H9 (cell line): Measurements from ENCODE around the gene BACH1. TPM values are rescaled to one million over a fixed set of nuclear protein-coding genes. Genes with fewer than 3 reads are reported as not detected.

Source experiments
- DNase-seq: peaks from one replicate; pipeline ENCODE4 v3.0.0-alpha.2; 2017
- H2AFZ ChIP-seq: one replicate; pipeline ENCODE4 v1.6.1; 2013; ENCODE audit warnings: mild to moderate bottlenecking, low read length, control low read depth, moderate library complexity
- H2AK5ac ChIP-seq: 2 replicates; pipeline ENCODE4 v1.6.1; 2013; ENCODE audit warnings: low read length, control low read depth, mixed read lengths; ENCODE audit not compliant: insufficient read length
- H2BK120ac ChIP-seq: one replicate; pipeline ENCODE4 v1.6.1; 2013; ENCODE audit warnings: low read depth, mild to moderate bottlenecking, low read length, control low read depth, inconsistent platforms; ENCODE audit not compliant: poor library complexity, severe bottlenecking
- H2BK12ac ChIP-seq: 2 replicates; pipeline ENCODE4 v1.6.1; 2013; ENCODE audit warnings: low read length, control low read depth, mixed read lengths, low read depth; ENCODE audit not compliant: insufficient read length
- H2BK15ac ChIP-seq: 2 replicates; pipeline ENCODE4 v1.6.1; 2013; ENCODE audit warnings: low read depth, low read length, control low read depth
- H2BK20ac ChIP-seq: one replicate; pipeline ENCODE4 v1.6.1; 2013; ENCODE audit warnings: low read depth, mild to moderate bottlenecking, low read length, control low read depth, inconsistent platforms; ENCODE audit not compliant: poor library complexity, severe bottlenecking
- H2BK5ac ChIP-seq: 2 replicates; pipeline ENCODE4 v1.6.1; 2013; ENCODE audit warnings: low read length, control low read depth, mixed read lengths; ENCODE audit not compliant: insufficient read length
- H3K14ac ChIP-seq: 2 replicates; pipeline ENCODE4 v1.6.1; 2013; ENCODE audit warnings: low read length, control low read depth; ENCODE audit not compliant: insufficient read depth
- H3K18ac ChIP-seq: 2 replicates; pipeline ENCODE4 v1.6.1; 2013; ENCODE audit warnings: low read depth, mild to moderate bottlenecking, mixed read lengths, low read length, control low read depth; ENCODE audit not compliant: insufficient read length
- H3K23ac ChIP-seq: 2 replicates; pipeline ENCODE4 v1.6.1; 2013; ENCODE audit warnings: low read length, control low read depth, mixed read lengths, low read depth; ENCODE audit not compliant: insufficient read length
- H3K23me2 ChIP-seq: 2 replicates; pipeline ENCODE4 v1.6.1; 2013; ENCODE audit warnings: low read depth, mild to moderate bottlenecking, mixed read lengths, low read length, control low read depth; ENCODE audit not compliant: insufficient read length, poor library complexity, severe bottlenecking
- H3K27ac ChIP-seq: 2 replicates; pipeline ENCODE4 v1.5.1; 2013; ENCODE audit warnings: low read length, control low read depth, mixed read lengths, low read depth; ENCODE audit not compliant: insufficient read length
- H3K27me3 ChIP-seq: 2 replicates; pipeline ENCODE4 v1.6.1; 2013; ENCODE audit warnings: low read length, control low read depth, inconsistent platforms; ENCODE audit not compliant: insufficient read depth
- H3K4ac ChIP-seq: 2 replicates; pipeline ENCODE4 v1.6.1; 2013; ENCODE audit warnings: low read depth, mild to moderate bottlenecking, control low read depth, inconsistent platforms, low read length, moderate library complexity
- H3K4me1 ChIP-seq: 2 replicates; pipeline ENCODE4 v1.6.1; 2013; ENCODE audit warnings: low read length, control low read depth, inconsistent platforms; ENCODE audit not compliant: insufficient read depth
- H3K4me2 ChIP-seq: 2 replicates; pipeline ENCODE4 v1.6.1; 2013; ENCODE audit warnings: low read length, control low read depth, mixed read lengths; ENCODE audit not compliant: insufficient read length, insufficient read depth
- H3K56ac ChIP-seq: 2 replicates; pipeline ENCODE4 v1.6.1; 2013; ENCODE audit warnings: low read depth, mild to moderate bottlenecking, mixed read lengths, low read length, control low read depth; ENCODE audit not compliant: insufficient read length
- H3K79me1 ChIP-seq: 2 replicates; pipeline ENCODE4 v1.6.1; 2013; ENCODE audit warnings: low read depth, mild to moderate bottlenecking, moderate library complexity, low read length, control low read depth, inconsistent platforms; ENCODE audit not compliant: insufficient read depth, poor library complexity, severe bottlenecking
- H3K79me2 ChIP-seq: 2 replicates; pipeline ENCODE4 v1.6.1; 2013; ENCODE audit warnings: low read length, control low read depth, inconsistent platforms; ENCODE audit not compliant: insufficient read depth
- H3K9ac ChIP-seq: 2 replicates; pipeline ENCODE4 v1.6.1; 2013; ENCODE audit warnings: low read length, control low read depth, mixed read lengths; ENCODE audit not compliant: insufficient read length; ENCODE audit errors: extremely low read depth
- H3K9me3 ChIP-seq: one replicate; pipeline ENCODE4 v1.6.1; 2013; ENCODE audit warnings: low read depth, low read length, inconsistent platforms; ENCODE audit not compliant: control insufficient read depth
- H3T11ph ChIP-seq: one replicate; pipeline ENCODE4 v1.6.1; 2013; ENCODE audit warnings: mild to moderate bottlenecking, low read length, control low read depth, inconsistent platforms
- H4K20me1 ChIP-seq: one replicate; pipeline ENCODE4 v1.6.1; 2013; ENCODE audit not compliant: control insufficient read depth, insufficient read length, insufficient read depth
- H4K5ac ChIP-seq: 2 replicates; pipeline ENCODE4 v1.6.1; 2013; ENCODE audit warnings: low read depth, mild to moderate bottlenecking, mixed read lengths, low read length, control low read depth; ENCODE audit not compliant: insufficient read length
- H4K8ac ChIP-seq: replicated peaks from 2 replicates; pipeline ENCODE4 v1.6.1; 2013; ENCODE audit warnings: low read length, control low read depth, mixed read lengths, low read depth; ENCODE audit not compliant: insufficient read length
- H4K91ac ChIP-seq: 2 replicates; pipeline ENCODE4 v1.6.1; 2013; ENCODE audit warnings: low read depth, mild to moderate bottlenecking, moderate library complexity, mixed read lengths, low read length, control low read depth; ENCODE audit not compliant: insufficient read length
- H3K27ac Mint-ChIP-seq, 3 experiments: 2 replicates in 2 of 3; 3 replicates in 1 of 3; pipeline ENCODE4 v1.8.0; 2020 to 2021; ENCODE audit warnings: mixed read lengths in 3 of 3, mild to moderate bottlenecking in 1 of 3, moderate library complexity in 1 of 3
- H3K27me3 Mint-ChIP-seq: 2 replicates; pipeline ENCODE4 v1.8.0; 2021; ENCODE audit warnings: low read depth, mild to moderate bottlenecking, moderate library complexity, mixed read lengths
- H3K36me3 Mint-ChIP-seq, 3 experiments: 2 replicates in 2 of 3; 3 replicates in 1 of 3; pipeline ENCODE4 v1.8.0; 2020 to 2021; ENCODE audit warnings: low read depth in 3 of 3, mixed read lengths in 3 of 3; ENCODE audit not compliant: insufficient read depth in 1 of 3
- H3K4me1 Mint-ChIP-seq, 2 experiments: 2 replicates each; pipeline ENCODE4 v1.8.0; 2020; ENCODE audit warnings: mixed read lengths in 2 of 2
- H3K4me3 Mint-ChIP-seq, 2 experiments: 2 replicates in 1 of 2; 3 replicates in 1 of 2; pipeline ENCODE4 v1.8.0; 2020 to 2021; ENCODE audit warnings: mild to moderate bottlenecking in 2 of 2, mixed read lengths in 2 of 2, moderate library complexity in 1 of 2
- H3K9me3 Mint-ChIP-seq, 2 experiments: 2 replicates in 1 of 2; 3 replicates in 1 of 2; pipeline ENCODE4 v1.8.0; 2020; ENCODE audit warnings: mild to moderate bottlenecking in 2 of 2, mixed read lengths in 2 of 2, moderate library complexity in 1 of 2
- CTCF ChIP-seq: fragments of 200-600 bp; sonication (generic); conservative IDR thresholded peaks from 3 replicates; pipeline ENCODE4 v1.8.0; 2021; ENCODE audit warnings: antibody characterized with exemption, mild to moderate bottlenecking
- WGBS: extraction: QIAGEN DNeasy Blood & Tissue Kit; methylation state at CpG from one replicate; pipeline ENCODE4 v1.1.7; 2013; ENCODE audit warnings: missing lambda C conversion rate, low lambda C conversion rate, mixed read lengths; ENCODE audit not compliant: insufficient read length; ENCODE audit errors: extremely low coverage; 5-methylcytosine and 5-hydroxymethylcytosine counted together
- total RNA-seq: library from RNA; stranded (reverse); gene quantifications from 2 replicates; pipeline ENCODE4 v1.2.1, GENCODE V29; 2021

Gene BACH1
- total RNA-seq, 1 experiment from 2014 or later, result 42.4 TPM

- Histone ChIP-seq H3K56ac (no peak overlapping the region), H3K27ac (no peak overlapping the region), H3K9ac (no peak overlapping the region), H4K8ac (no peak overlapping the region), H3K18ac (no peak overlapping the region), H2BK12ac (no peak overlapping the region), H2BK120ac (no peak overlapping the region), H3K23me2 (no peaks in the 10 kb centered on the region), H3K14ac (no peak overlapping the region), H4K91ac (no peak overlapping the region), H3K79me1 (no peaks in the 10 kb centered on the region), H2BK5ac (no peak overlapping the region), H3K9me3 (no peaks in the 10 kb centered on the region), H2BK15ac (no peak overlapping the region), H4K20me1 (no peaks in the 10 kb centered on the region), H3K4me1 (no peaks in the 10 kb centered on the region), H3T11ph (no peak overlapping the region), H4K5ac (no peak overlapping the region), H3K23ac (no peak overlapping the region), H3K79me2 (no peaks in the 10 kb centered on the region), H3K27me3 (no peaks in the 10 kb centered on the region), H3K4ac (no peak overlapping the region), H2AK5ac (no peak overlapping the region), H2BK20ac (no peak overlapping the region), H2AFZ (no peak overlapping the region), H3K4me2 (no peak overlapping the region)
- no CpG with 5 or more reads among the region's 4 CpGs for WGBS
- H3K4me3 Mint-ChIP-seq, result no peak overlapping the region
- DNase-seq, result no peak
- H3K27ac Mint-ChIP-seq, result no peak overlapping the region
- H3K27me3 Mint-ChIP-seq, result no peaks in the 10 kb centered on the region
- peaks cover 0 to 3% (median 0%) of the 10 kb centered on the region in 3 experiments; a peak in 1 of 7 replicates for H3K36me3 Mint-ChIP-seq
- no peaks in the 10 kb centered on the region for H3K4me1 Mint-ChIP-seq
- H3K9me3 Mint-ChIP-seq, result no peaks in the 10 kb centered on the region
- no peak for TF ChIP-seq CTCF
Measured at GRCh38 chr21:29382030-29382654, 83.4 kb downstream of the BACH1 start.
